GM12878 (cell line): ENCODE measurements around the gene LIMS1. TPM values are rescaled to one million over a fixed set of nuclear protein-coding genes. Genes with fewer than 3 reads are reported as not detected.

ENCODE experiments used
- ATAC-seq: fragments of 200-7000 bp; cut with Tn5 transposase; 3 replicates; pipeline ENCODE4 v1.9.1; 2020; ENCODE audit warnings: mild to moderate bottlenecking, moderate library complexity
- BruUV-seq: library from RNA; stranded (reverse); fragments of 400-500 nt; replicated peaks from 2 replicates; lab custom pipeline; 2021; lab: Mats Ljungman, UMichigan
- CTCF ChIA-PET: fragments of 300-600 bp; sonication (Branson Sonifier 250); formaldehyde crosslinking; extraction: SDS; loops from one replicate; lab custom pipeline; 2021; ENCODE audit warnings: inconsistent platforms; lab: Yijun Ruan, JAX
- POLR2A ChIA-PET: fragments of 350-600 bp; formaldehyde crosslinking; extraction: SDS; loops from one replicate; lab custom pipeline; 2021; ENCODE audit warnings: inconsistent platforms; lab: Charles Lee
- RAD21 ChIA-PET: fragments of 300-600 bp; sonication (Branson Sonifier 250); formaldehyde crosslinking; loops from one replicate; lab custom pipeline; 2023; ENCODE audit warnings: antibody characterized with exemption; ENCODE audit not compliant: unreplicated experiment; lab: Charles Lee
- SMC1A ChIA-PET: fragments of 300-600 bp; sonication (Branson Sonifier 250); formaldehyde crosslinking; loops from one replicate; lab custom pipeline; 2023; ENCODE audit not compliant: unreplicated experiment, uncharacterized antibody; lab: Charles Lee
- DNase-seq: peaks from one replicate; pipeline ENCODE4 v3.0.0-alpha.2; 2011; ENCODE audit warnings: low read depth, low spot score
- FAIRE-seq: peaks from 3 replicates; lab custom pipeline; 2011; peaks lifted over from hg19 to GRCh38; lab: Jason Lieb, UNC
- H2AFZ ChIP-seq: 2 replicates; pipeline ENCODE4 v1.6.0; 2011; ENCODE audit warnings: low read depth, low read length, control low read depth; ENCODE audit not compliant: control insufficient read depth
- H3K27ac ChIP-seq: 2 replicates; pipeline ENCODE4 v1.5.1; 2011; ENCODE audit warnings: control low read depth; ENCODE audit not compliant: control insufficient read depth, insufficient read depth
- H3K27me3 ChIP-seq, 2 experiments: replicated peaks in 1 of 2; 2 replicates each; pipeline versions ENCODE4 v1.6.0 to v1.6.1; 2011; ENCODE audit warnings: low read length in 1 of 2; ENCODE audit not compliant: control insufficient read depth in 2 of 2, insufficient read depth in 2 of 2
- H3K36me3 ChIP-seq, 2 experiments: 2 replicates each; pipeline ENCODE4 v1.5.1; 2011; ENCODE audit warnings: low read length in 1 of 2; ENCODE audit not compliant: control insufficient read depth in 2 of 2, insufficient read depth in 2 of 2
- H3K4me1 ChIP-seq: 2 replicates; pipeline ENCODE4 v1.6.1; 2011; ENCODE audit warnings: mild to moderate bottlenecking, low read length, moderate library complexity, mixed read lengths; ENCODE audit not compliant: control insufficient read depth, insufficient read depth
- H3K4me2 ChIP-seq: 2 replicates; pipeline ENCODE4 v1.6.0; 2011; ENCODE audit warnings: control low read depth; ENCODE audit not compliant: control insufficient read depth, insufficient read depth
- H3K4me3 ChIP-seq: fragments of 200-600 bp; sonication (generic); 2 replicates; pipeline ENCODE4 v1.5.1; 2016
- H3K79me2 ChIP-seq: 2 replicates; pipeline ENCODE4 v1.6.0; 2011; ENCODE audit warnings: low read length; ENCODE audit not compliant: control insufficient read depth, insufficient read depth
- H3K9ac ChIP-seq: 2 replicates; pipeline ENCODE4 v1.8.0; 2011; ENCODE audit warnings: low read length, control low read depth, mixed read lengths; ENCODE audit not compliant: control insufficient read depth, insufficient read depth
- H3K9me3 ChIP-seq: replicated peaks from 3 replicates; pipeline ENCODE4 v1.5.1; 2011; ENCODE audit warnings: mild to moderate bottlenecking, low read length; ENCODE audit not compliant: control insufficient read depth, insufficient read depth
- H4K20me1 ChIP-seq: 2 replicates; pipeline ENCODE4 v1.6.0; 2011; ENCODE audit not compliant: control insufficient read depth, insufficient read depth
- ATF7 ChIP-seq: fragments of 450-650 bp; IDR thresholded peaks from 2 replicates; pipeline ENCODE4 v1.6.1; 2016; ENCODE audit warnings: low read depth, mild to moderate bottlenecking
- FOXK2 ChIP-seq: fragments of 450-650 bp; IDR thresholded peaks from 2 replicates; pipeline ENCODE4 v1.6.1; 2017; ENCODE audit warnings: mild to moderate bottlenecking, moderate library complexity
- IRF4 ChIP-seq: IDR thresholded peaks from 2 replicates; pipeline ENCODE4 v1.6.1; 2011; ENCODE audit warnings: low read depth, low read length
- NFYB ChIP-seq: IDR thresholded peaks from 2 replicates; pipeline ENCODE4 v1.6.1; 2011; ENCODE audit warnings: low read depth, mild to moderate bottlenecking, low read length, improper control_type of control experiment, moderate library complexity; ENCODE audit not compliant: insufficient read depth
- WRNIP1 ChIP-seq: IDR thresholded peaks from 2 replicates; pipeline ENCODE4 v1.6.1; 2011; ENCODE audit warnings: low read depth, low read length, improper control_type of control experiment, borderline replicate concordance
- WGBS: methylation state at CpG from one replicate; pipeline ENCODE4 v1.1.6; 2016; ENCODE audit warnings: low lambda C conversion rate; ENCODE audit not compliant: insufficient replicate concordance, insufficient coverage; ENCODE audit errors: missing lambda C conversion rate; 5-methylcytosine and 5-hydroxymethylcytosine counted together
- in situ Hi-C: fragments of 300-500 bp; cut with MboI; formaldehyde crosslinking; loops from 9 replicates; pipeline ENCODE4 v1.14.3; 2018; ENCODE audit warnings: mixed read lengths
- intact Hi-C: fragments of 100-400 bp; cut with micrococcal nuclease; formaldehyde crosslinking; loops from one replicate; pipeline ENCODE4 v1.14.2; 2022; ENCODE audit not compliant: unreplicated experiment
- polyA plus RNA-seq, 11 experiments: library from polyadenylated mRNA; depleted of rRNA in 4 of 11; unstranded in 6 of 11; stranded (reverse) in 5 of 11; fragments of >200 nt; fragmentation: Nextera tagmentation in 4 of 11; fragmentation: Illumina TruSeq in 1 of 11; extraction: Ambion mirVana in 4 of 11; extraction: Trizol in 1 of 11; gene quantifications; 1 replicate in 1 of 11; 2 replicates in 10 of 11; pipeline versions ENCODE4 v1.2.1 to v1.2.3, GENCODE V29; 2011 to 2016; ENCODE audit warnings: inconsistent platforms in 2 of 11, missing spikeins in 2 of 11, low read depth in 1 of 11
- total RNA-seq, 4 experiments: library from RNA; depleted of rRNA in 3 of 4; stranded (reverse); fragments of >200 nt in 3 of 4; fragmentation: Illumina TruSeq in 1 of 4; extraction: Trizol in 1 of 4; gene quantifications; 2 replicates each; pipeline versions ENCODE4 v1.2.1 to v1.2.3, GENCODE V29; 2013 to 2021

The LIMS1 gene
- total and polyA plus RNA-seq, 10 of the 15 experiments (the other 5 are each of a cell fraction or from before 2014, with no cell fraction given), result 15.7 to 98.1 (median 43.9) TPM

- no peak for DNase-seq
- Histone ChIP-seq H4K20me1 (peaks cover 7% of the 10 kb centered on the region), H3K4me1 (peaks cover 34% of the 10 kb centered on the region), H3K79me2 (peaks cover 7% of the 10 kb centered on the region), H3K27me3 (no peaks in the 10 kb centered on the region), H3K36me3 (no peaks in the 10 kb centered on the region), H3K4me2 (no peak overlapping the region), H3K9me3 (no peaks in the 10 kb centered on the region), H2AFZ (no peak overlapping the region), H3K9ac (no peak overlapping the region), H3K4me3 (no peak overlapping the region), H3K27ac (no peak overlapping the region)
- ChIA-PET RAD21 (interaction anchor here (3.0 to 4.1 kb wide), 2 partner anchors 15 to 46 kb away, joined by 20 to 44 read pairs; no protein-coding TSS in a partner anchor), SMC1A (no interaction called here), POLR2A (no interaction called here), CTCF (interaction anchor here (10.0 kb wide), 1 partner anchor 46 kb away, joined by 118 read pairs; no protein-coding TSS in a partner anchor)
- in situ Hi-C loops, result loop anchor here (10.0 to 25.0 kb wide), 2 partner anchors 377 to 655 kb away; no protein-coding TSS in a partner anchor
- intact Hi-C loops, result no loop called here
- no peak for ATAC-seq
- TF ChIP-seq WRNIP1, result no peak
- no peak for TF ChIP-seq NFYB
- FAIRE-seq, result no peak
- no TSS peak for BruUV-seq
Measured at GRCh38 chr2:108589372-108589771, 55.1 kb downstream of the LIMS1 start.

DNA sequence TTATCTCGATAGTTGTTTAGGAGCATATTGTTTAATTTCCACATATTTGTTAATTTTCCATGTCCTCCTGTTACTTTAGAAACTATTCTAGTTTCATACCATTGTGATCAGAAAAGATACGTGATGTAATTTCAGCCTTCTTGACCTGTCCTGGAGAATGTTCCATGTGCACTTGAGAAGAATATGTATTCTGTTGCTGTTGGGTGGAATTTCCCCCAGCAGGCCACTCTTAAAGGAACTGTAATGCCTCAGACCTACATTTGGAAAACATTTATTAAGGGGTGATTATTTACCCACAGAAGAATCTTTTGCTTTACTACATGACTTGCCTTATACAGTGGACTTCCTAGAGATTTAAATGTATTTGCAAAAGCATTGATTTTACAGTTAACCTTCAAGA is 55.5 kb downstream of the LIMS1 start:
- in situ Hi-C loops, result loop anchor here (10.0 to 25.0 kb wide), 2 partner anchors 377 to 655 kb away; no protein-coding TSS in a partner anchor
- no peaks in the 10 kb centered on the region for H3K27me3 ChIP-seq
- H3K9me3 ChIP-seq, result no peaks in the 10 kb centered on the region
- POLR2A ChIA-PET, result interaction anchor here (1.0 kb wide), 1 partner anchor 15 kb away, joined by 4 read pairs; no protein-coding TSS in a partner anchor
- TF ChIP-seq ATF7 (no peak), IRF4 (no peak), FOXK2 (no peak)
- TF ChIP-seq, all 136 proteins: peak for 0
- Histone ChIP-seq H3K4me1 (peaks cover 33% of the 10 kb centered on the region), H4K20me1 (peaks cover 4% of the 10 kb centered on the region), H2AFZ (no peak overlapping the region), H3K79me2 (peaks cover 5% of the 10 kb centered on the region), H3K4me2 (no peak overlapping the region), H3K4me3 (no peak overlapping the region), H3K27ac (no peak overlapping the region), H3K36me3 (no peaks in the 10 kb centered on the region), H3K9ac (no peak overlapping the region)
- no TSS peak for BruUV-seq
- intact Hi-C loops, result no loop called here
- ChIA-PET RAD21 (interaction anchor here (1.2 kb wide), 1 partner anchor 46 kb away, joined by 3 read pairs; no protein-coding TSS in a partner anchor), SMC1A (no interaction called here), CTCF (no interaction called here)
- DNase-seq, result no peak
- WGBS, result 74% methylated on average over 2 of the region's 2 CpGs
- FAIRE-seq, result no peak
- no peak for ATAC-seq
